Cardiac fibroblast (primary cell): Measurements from ENCODE around the gene SH3BP4.
"Not testable (repeated sequence)": the region's sequence is repeated elsewhere in the genome, so short reads cannot be mapped to it uniquely, and the experiment has no call there.

Experiments
- DNase-seq, 2 donors: peaks; one replicate each; pipeline versions ENCODE4 v3.0.0 to v3.0.0-alpha.2; 2010; ENCODE audit warnings: low read depth in 2 of 2
- H3K4me3 ChIP-seq, 2 donors: replicated peaks in 1 of 2; 1 replicate in 1 of 2; 2 replicates in 1 of 2; pipeline ENCODE4 v1.5.1; 2011; ENCODE audit warnings: low read depth in 2 of 2, low read length in 2 of 2, mild to moderate bottlenecking in 2 of 2, moderate library complexity in 1 of 2
- CTCF ChIP-seq: IDR thresholded peaks from one replicate; pipeline ENCODE4 v1.5.1; 2011; ENCODE audit warnings: low read depth, mild to moderate bottlenecking, low read length, inconsistent platforms

SH3BP4 gene

GRCh38 chr2:235056768-235057167 lies 105.0 kb downstream of the SH3BP4 start:
- no peak for TF ChIP-seq CTCF
- DNase-seq, result no peak
- H3K4me3 ChIP-seq, result no peak overlapping the region

GRCh38 chr2:235057616-235058015 lies 105.8 kb downstream of the SH3BP4 start:
- H3K4me3 ChIP-seq, DNase-seq: not testable (repeated sequence)

DNA sequence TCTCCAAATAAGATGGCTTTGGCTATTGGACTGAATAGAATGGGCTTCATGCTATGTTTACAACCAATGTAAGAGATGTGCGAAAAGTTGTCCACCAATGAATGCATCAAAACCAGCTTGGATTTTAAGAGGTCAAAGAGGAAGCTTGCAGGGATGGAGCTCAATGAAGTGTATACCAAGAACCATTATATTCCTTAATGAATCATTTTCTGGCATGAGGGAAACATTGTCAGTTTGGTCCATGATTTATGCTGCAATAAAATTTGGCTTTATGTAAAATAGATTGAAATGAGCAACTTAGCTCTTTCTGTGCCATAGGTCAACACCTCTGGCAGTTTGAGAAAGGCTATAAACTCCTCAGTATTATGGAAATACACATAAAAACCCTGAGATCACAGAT lies 107.3 kb downstream of the SH3BP4 start:
- DNase-seq, result no peak
- no peak for TF ChIP-seq CTCF

DNA sequence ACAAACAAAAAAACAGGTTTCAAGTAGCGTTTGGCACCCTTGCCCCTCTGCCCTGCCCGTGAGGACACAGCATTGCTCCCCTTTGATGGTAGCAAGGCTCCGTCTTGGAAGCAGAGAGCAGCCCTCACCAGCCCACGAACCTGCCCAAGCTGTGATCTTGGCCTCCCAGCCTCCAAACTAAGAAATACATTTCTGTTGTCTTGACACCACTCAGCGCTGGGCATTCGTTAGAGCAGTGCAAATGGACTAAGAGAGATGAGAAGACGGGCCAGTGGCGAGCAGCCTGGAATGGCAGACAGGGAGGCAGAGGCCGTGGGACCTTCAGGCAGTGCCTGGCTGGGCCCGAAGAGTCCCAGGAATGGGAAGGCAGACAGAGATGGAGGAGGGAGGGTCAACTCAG lies 109.8 kb downstream of the SH3BP4 start:
- no peak overlapping the region for H3K4me3 ChIP-seq
- no peak for TF ChIP-seq CTCF
- DNase-seq, result no peak

More for the DNA sequence above, 107.3 kb downstream of the SH3BP4 start:
- no peak overlapping the region for H3K4me3 ChIP-seq

- no peak for TF ChIP-seq CTCF
- DNase-seq, result no peak
- no peak overlapping the region for H3K4me3 ChIP-seq
Observed at GRCh38 chr2:235063471-235063961, 111.7 kb downstream of the SH3BP4 start.

DNA sequence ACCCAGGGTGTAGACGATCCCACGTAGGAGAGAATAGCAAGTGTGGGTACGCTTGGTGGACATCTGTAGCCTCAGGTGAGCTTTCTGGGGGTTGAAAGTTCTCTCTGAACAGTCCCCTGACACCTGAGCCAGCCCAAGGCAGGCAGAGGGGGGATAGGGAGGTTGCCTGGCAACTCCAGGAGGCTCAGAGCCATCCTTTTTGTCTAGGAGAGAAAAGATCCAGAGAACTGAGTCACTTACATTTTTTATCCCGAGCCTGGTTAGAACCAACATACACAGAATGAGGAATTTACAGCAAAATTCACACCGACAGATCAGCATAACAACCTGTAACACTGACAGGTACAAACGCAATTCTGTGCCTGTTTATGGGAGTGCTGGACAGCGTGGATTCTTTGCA lies 113.2 kb downstream of the SH3BP4 start:
- no peak overlapping the region for H3K4me3 ChIP-seq
- no peak for TF ChIP-seq CTCF
- no peak for DNase-seq

GRCh38 chr2:235066490-235066889 lies 114.7 kb downstream of the SH3BP4 start:
- no peak for TF ChIP-seq CTCF
- no peak overlapping the region for H3K4me3 ChIP-seq
- DNase-seq, result no peak
